ENCODE measurements around the gene ZNF546. TPM values are rescaled to one million over a fixed set of nuclear protein-coding genes. Genes with fewer than 3 reads are reported as not detected.
"Not testable (repeated sequence)": the region's sequence is repeated elsewhere in the genome, so short reads cannot be mapped to it uniquely, and the experiment has no call there.

Gene ZNF546
- total RNA-seq, 1 experiment from 2014 or later: 1.1 TPM

DNA sequence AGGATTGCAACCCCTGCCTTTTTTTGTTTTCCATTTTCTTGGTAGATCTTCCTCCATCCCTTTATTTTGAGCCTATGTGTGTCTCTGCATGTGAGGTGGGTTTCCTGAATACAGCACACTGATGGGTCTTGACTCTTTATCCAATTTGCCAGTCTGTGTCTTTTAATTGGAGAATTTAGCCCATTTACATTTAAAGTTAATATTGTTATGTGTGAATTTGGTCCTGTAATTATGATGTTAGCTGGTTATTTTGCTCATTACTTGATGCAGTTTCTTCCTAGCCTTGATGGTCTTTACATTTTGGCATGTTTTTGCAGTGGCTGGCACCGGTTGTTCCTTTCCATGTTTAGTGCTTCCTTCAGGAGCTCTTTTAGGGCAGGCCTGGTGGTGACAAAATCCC lies 44.9 kb downstream of the ZNF546 start:
- POLR2A ChIA-PET; H3K4me3 Mint-ChIP-seq; DNase-seq (ENCODE audit: low spot score); H3K4me1 Mint-ChIP-seq; CTCF ChIA-PET; ATAC-seq; H3K27ac Mint-ChIP-seq: not testable (repeated sequence)
- Mint-ChIP-seq H3K9me3 (peaks cover 59% of the 10 kb centered on the region), H3K27me3 (ENCODE audit: low read depth) (peaks cover 22% of the 10 kb centered on the region), H3K36me3 (peaks cover 77% of the 10 kb centered on the region)

DNA sequence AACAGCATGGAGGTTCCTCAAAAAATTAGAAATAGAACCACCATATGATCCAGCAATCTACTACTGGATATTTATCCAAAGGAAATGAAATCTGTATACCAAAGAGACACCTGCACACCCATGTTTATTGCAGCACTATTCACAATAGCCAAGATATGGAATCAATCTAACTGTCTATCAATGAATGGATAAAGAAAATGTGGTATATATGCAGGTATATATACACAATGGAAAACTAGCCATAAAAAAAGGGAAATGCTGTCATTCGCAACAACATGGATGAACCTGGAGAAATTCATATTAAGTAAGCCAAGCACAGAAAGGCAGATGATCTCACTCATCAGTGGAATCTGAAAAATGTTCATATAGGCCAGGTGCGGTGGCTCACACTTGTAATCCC lies 56.6 kb downstream of the ZNF546 start:
- ChIA-PET CTCF (no interaction called here), POLR2A (no interaction called here)
- H3K4me3 Mint-ChIP-seq: no peak overlapping the region
- no peak for TF ChIP-seq NFYB (CRISPR knock-in tag; conservative IDR thresholded peaks at IDR 0.05; ENCODE audit: low read depth)
- TF ChIP-seq JUN (CRISPR knock-in tag; IDR thresholded peaks at IDR 0.05): no peak
- no peak for TF ChIP-seq SP1 (CRISPR knock-in tag; conservative IDR thresholded peaks at IDR 0.05)
- no peak for TF ChIP-seq HMGA2 (CRISPR knock-in tag; IDR thresholded peaks at IDR 0.05)
- H3K27me3 Mint-ChIP-seq (ENCODE audit: low read depth): peaks cover 7% of the 10 kb centered on the region; the same call in 1 of the 2 replicates
- no peak overlapping the region for H3K27ac Mint-ChIP-seq
- H3K9me3 Mint-ChIP-seq: peaks cover 8% of the 10 kb centered on the region
- peaks cover 14% of the 10 kb centered on the region for H3K36me3 Mint-ChIP-seq
- DNase-seq (ENCODE audit: low spot score) (no peak), ATAC-seq (no peak)
- H3K4me1 Mint-ChIP-seq: peaks cover 12% of the 10 kb centered on the region

DNA sequence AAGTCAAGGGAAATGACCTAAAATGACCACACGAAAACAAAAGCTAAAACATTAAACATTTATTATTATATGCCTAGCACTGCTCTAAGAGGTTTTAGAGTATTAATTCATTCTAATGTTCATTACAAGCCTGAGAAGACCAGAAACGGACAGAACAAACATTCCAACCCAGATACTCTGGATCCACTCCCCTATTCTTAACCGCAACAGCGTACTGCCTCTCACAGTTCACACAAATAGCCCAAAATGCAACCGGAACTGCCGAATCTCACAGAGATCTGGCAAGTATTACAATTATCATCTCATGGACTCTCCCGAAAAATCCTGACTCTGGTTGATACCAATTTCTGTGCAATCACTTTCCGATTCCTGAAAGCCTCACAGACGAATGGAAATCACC lies 57.8 kb downstream of the ZNF546 start:
- Mint-ChIP-seq H3K27ac (0 out of 2 replicates have a peak overlapping the region, but pooled peaks have one; percentile 28), H3K4me3 (peak overlapping the region; percentile 98)
- POLR2A ChIA-PET: no interaction called here

More for the DNA sequence above, 57.8 kb downstream of the ZNF546 start:
- peaks cover 11% of the 10 kb centered on the region for H3K36me3 Mint-ChIP-seq
- ATAC-seq (no peak), DNase-seq (ENCODE audit: low spot score) (no peak)
- peaks cover 12% of the 10 kb centered on the region for H3K4me1 Mint-ChIP-seq
- CTCF ChIA-PET: no interaction called here
- H3K9me3 Mint-ChIP-seq: peaks cover 19% of the 10 kb centered on the region
- no peak for TF ChIP-seq TCF7 (CRISPR knock-in tag; IDR thresholded peaks at IDR 0.05; ENCODE audit: low read depth)
- TF ChIP-seq, protein P1, sequence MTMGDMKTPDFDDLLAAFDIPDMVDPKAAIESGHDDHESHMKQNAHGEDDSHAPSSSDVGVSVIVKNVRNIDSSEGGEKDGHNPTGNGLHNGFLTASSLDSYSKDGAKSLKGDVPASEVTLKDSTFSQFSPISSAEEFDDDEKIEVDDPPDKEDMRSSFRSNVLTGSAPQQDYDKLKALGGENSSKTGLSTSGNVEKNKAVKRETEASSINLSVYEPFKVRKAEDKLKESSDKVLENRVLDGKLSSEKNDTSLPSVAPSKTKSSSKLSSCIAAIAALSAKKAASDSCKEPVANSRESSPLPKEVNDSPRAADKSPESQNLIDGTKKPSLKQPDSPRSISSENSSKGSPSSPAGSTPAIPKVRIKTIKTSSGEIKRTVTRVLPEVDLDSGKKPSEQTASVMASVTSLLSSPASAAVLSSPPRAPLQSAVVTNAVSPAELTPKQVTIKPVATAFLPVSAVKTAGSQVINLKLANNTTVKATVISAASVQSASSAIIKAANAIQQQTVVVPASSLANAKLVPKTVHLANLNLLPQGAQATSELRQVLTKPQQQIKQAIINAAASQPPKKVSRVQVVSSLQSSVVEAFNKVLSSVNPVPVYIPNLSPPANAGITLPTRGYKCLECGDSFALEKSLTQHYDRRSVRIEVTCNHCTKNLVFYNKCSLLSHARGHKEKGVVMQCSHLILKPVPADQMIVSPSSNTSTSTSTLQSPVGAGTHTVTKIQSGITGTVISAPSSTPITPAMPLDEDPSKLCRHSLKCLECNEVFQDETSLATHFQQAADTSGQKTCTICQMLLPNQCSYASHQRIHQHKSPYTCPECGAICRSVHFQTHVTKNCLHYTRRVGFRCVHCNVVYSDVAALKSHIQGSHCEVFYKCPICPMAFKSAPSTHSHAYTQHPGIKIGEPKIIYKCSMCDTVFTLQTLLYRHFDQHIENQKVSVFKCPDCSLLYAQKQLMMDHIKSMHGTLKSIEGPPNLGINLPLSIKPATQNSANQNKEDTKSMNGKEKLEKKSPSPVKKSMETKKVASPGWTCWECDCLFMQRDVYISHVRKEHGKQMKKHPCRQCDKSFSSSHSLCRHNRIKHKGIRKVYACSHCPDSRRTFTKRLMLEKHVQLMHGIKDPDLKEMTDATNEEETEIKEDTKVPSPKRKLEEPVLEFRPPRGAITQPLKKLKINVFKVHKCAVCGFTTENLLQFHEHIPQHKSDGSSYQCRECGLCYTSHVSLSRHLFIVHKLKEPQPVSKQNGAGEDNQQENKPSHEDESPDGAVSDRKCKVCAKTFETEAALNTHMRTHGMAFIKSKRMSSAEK (CRISPR knock-in tag; IDR thresholded peaks at IDR 0.05; ENCODE audit: borderline replicate concordance): no peak
- TF ChIP-seq, protein P2, sequence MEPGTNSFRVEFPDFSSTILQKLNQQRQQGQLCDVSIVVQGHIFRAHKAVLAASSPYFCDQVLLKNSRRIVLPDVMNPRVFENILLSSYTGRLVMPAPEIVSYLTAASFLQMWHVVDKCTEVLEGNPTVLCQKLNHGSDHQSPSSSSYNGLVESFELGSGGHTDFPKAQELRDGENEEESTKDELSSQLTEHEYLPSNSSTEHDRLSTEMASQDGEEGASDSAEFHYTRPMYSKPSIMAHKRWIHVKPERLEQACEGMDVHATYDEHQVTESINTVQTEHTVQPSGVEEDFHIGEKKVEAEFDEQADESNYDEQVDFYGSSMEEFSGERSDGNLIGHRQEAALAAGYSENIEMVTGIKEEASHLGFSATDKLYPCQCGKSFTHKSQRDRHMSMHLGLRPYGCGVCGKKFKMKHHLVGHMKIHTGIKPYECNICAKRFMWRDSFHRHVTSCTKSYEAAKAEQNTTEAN (CRISPR knock-in tag; IDR thresholded peaks at IDR 0.05): no peak
- TF ChIP-seq, protein P3, sequence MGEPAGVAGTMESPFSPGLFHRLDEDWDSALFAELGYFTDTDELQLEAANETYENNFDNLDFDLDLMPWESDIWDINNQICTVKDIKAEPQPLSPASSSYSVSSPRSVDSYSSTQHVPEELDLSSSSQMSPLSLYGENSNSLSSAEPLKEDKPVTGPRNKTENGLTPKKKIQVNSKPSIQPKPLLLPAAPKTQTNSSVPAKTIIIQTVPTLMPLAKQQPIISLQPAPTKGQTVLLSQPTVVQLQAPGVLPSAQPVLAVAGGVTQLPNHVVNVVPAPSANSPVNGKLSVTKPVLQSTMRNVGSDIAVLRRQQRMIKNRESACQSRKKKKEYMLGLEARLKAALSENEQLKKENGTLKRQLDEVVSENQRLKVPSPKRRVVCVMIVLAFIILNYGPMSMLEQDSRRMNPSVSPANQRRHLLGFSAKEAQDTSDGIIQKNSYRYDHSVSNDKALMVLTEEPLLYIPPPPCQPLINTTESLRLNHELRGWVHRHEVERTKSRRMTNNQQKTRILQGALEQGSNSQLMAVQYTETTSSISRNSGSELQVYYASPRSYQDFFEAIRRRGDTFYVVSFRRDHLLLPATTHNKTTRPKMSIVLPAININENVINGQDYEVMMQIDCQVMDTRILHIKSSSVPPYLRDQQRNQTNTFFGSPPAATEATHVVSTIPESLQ (CRISPR knock-in tag; IDR thresholded peaks at IDR 0.05): no peak
- TF ChIP-seq NR1H2 (CRISPR knock-in tag; IDR thresholded peaks at IDR 0.05): no peak
- TF ChIP-seq SMAD4 (CRISPR knock-in tag; IDR thresholded peaks at IDR 0.05): no peak
- TF ChIP-seq, protein P4, sequence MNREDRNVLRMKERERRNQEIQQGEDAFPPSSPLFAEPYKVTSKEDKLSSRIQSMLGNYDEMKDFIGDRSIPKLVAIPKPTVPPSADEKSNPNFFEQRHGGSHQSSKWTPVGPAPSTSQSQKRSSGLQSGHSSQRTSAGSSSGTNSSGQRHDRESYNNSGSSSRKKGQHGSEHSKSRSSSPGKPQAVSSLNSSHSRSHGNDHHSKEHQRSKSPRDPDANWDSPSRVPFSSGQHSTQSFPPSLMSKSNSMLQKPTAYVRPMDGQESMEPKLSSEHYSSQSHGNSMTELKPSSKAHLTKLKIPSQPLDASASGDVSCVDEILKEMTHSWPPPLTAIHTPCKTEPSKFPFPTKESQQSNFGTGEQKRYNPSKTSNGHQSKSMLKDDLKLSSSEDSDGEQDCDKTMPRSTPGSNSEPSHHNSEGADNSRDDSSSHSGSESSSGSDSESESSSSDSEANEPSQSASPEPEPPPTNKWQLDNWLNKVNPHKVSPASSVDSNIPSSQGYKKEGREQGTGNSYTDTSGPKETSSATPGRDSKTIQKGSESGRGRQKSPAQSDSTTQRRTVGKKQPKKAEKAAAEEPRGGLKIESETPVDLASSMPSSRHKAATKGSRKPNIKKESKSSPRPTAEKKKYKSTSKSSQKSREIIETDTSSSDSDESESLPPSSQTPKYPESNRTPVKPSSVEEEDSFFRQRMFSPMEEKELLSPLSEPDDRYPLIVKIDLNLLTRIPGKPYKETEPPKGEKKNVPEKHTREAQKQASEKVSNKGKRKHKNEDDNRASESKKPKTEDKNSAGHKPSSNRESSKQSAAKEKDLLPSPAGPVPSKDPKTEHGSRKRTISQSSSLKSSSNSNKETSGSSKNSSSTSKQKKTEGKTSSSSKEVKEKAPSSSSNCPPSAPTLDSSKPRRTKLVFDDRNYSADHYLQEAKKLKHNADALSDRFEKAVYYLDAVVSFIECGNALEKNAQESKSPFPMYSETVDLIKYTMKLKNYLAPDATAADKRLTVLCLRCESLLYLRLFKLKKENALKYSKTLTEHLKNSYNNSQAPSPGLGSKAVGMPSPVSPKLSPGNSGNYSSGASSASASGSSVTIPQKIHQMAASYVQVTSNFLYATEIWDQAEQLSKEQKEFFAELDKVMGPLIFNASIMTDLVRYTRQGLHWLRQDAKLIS (CRISPR knock-in tag; IDR thresholded peaks at IDR 0.05; ENCODE audit: borderline replicate concordance): no peak
- no peak for TF ChIP-seq CREB1 (CRISPR knock-in tag; IDR thresholded peaks at IDR 0.05)
- TF ChIP-seq FOXK1 (CRISPR knock-in tag; IDR thresholded peaks at IDR 0.05): no peak
- no peak for TF ChIP-seq ZNF219 (CRISPR knock-in tag; IDR thresholded peaks at IDR 0.05; ENCODE audit: borderline replicate concordance)
- H3K27me3 Mint-ChIP-seq (ENCODE audit: low read depth): peaks cover 19% of the 10 kb centered on the region

Measured in WTC11 (cell line).